Activated CD8-positive, alpha-beta T cell treated with anti-CD3 and anti-CD28 coated beads for 36 hours (primary cell): ENCODE data around the gene FAM32A. TPM values are rescaled to one million over a fixed set of nuclear protein-coding genes. Genes with fewer than 3 reads are reported as not detected.

Source experiments
- ATAC-seq: fragments of 200-7000 bp; cut with Tn5 transposase; one replicate; pipeline ENCODE4 v1.10.0; 2021; ENCODE audit warnings: mild to moderate bottlenecking, moderate library complexity
- CTCF ChIA-PET: fragments of 350-600 bp; sonication (Branson Sonifier 250); formaldehyde crosslinking; loops from one replicate; lab custom pipeline; 2021; ENCODE audit warnings: antibody characterized with exemption; lab: Charles Lee
- POLR2A ChIA-PET: fragments of 350-600 bp; sonication (Branson Sonifier 250); formaldehyde crosslinking; loops from one replicate; lab custom pipeline; 2021; ENCODE audit warnings: antibody characterized with exemption; lab: Charles Lee
- DNase-seq: peaks from one replicate; pipeline ENCODE4 v3.0.0-alpha.2; 2020
- H3K27ac Mint-ChIP-seq: one replicate; pipeline ENCODE4 v1.8.0; 2021; ENCODE audit warnings: mild to moderate bottlenecking, mixed read lengths
- H3K27me3 Mint-ChIP-seq: one replicate; pipeline ENCODE4 v1.8.0; 2021; ENCODE audit warnings: mixed read lengths
- H3K36me3 Mint-ChIP-seq: one replicate; pipeline ENCODE4 v1.8.0; 2021; ENCODE audit warnings: low read depth, mixed read lengths
- H3K4me1 Mint-ChIP-seq: one replicate; pipeline ENCODE4 v1.8.0; 2021; ENCODE audit warnings: low read depth, mixed read lengths
- H3K4me3 Mint-ChIP-seq: one replicate; pipeline ENCODE4 v1.8.0; 2021; ENCODE audit warnings: mild to moderate bottlenecking, moderate library complexity, mixed read lengths
- H3K9me3 Mint-ChIP-seq: one replicate; pipeline ENCODE4 v1.8.0; 2021; ENCODE audit warnings: mixed read lengths
- intact Hi-C: fragments of 100-400 bp; cut with micrococcal nuclease; formaldehyde crosslinking; loops from one replicate; pipeline ENCODE4 v1.10.0; 2022
- total RNA-seq, 2 experiments: library from RNA; stranded (reverse); gene quantifications; one replicate each; pipeline ENCODE4 v1.2.3, GENCODE V29; 2021
- TF ChIP-seq, protein P1 (sequence below): fragments of 200-600 bp; IDR thresholded peaks from one replicate; pipeline ENCODE4 v1.8.0; 2022; ENCODE audit warnings: antibody characterized with exemption, mild to moderate bottlenecking

The FAM32A gene
- total RNA-seq, 2 experiments from 2014 or later, result 41.7 to 44.7 TPM

DNA sequence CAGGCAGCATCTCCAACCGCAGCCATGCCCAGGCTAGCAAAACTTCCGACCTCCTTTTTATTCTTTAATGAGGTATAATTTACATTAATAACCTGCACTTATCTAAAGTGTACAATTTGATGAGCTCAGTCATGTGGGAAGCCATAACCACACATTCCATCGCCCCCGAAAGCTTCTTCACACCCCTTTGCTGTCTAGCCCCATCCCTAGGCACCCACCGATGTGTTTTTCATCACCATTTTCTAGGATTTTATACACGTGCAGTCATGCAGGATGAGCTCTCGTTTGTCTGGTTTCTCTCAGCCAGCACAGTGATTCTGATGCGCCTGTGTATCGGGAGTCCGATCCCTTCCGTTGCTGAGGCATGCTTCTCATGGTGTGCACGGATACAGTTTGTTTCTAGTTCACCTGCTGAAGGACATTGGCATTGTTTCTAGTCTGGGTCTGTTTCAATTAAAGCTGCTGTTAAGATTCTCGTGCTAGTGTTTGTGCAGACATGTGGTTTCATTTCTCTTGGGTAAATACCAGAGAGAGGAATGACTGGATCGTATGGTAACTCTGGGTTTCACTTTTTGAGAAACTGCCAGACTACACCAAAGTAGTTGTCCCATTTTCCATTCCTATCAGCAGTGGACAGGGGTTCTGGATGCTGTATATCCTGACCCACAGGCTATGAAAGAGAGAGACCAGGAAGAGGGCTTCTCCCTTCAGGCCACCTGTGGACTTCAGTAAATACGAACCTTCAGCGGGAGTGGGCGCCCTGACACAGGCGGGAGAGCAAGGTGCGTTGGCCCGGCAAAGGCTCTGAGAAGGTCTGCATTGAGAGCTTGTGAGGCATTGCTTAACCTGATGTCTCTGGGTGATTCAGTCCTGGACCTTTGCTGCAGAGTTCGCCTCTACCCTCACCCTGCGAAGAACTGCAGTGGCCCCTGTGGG, 17.4 kb downstream of the FAM32A start:
- no peak for ATAC-seq

DNA sequence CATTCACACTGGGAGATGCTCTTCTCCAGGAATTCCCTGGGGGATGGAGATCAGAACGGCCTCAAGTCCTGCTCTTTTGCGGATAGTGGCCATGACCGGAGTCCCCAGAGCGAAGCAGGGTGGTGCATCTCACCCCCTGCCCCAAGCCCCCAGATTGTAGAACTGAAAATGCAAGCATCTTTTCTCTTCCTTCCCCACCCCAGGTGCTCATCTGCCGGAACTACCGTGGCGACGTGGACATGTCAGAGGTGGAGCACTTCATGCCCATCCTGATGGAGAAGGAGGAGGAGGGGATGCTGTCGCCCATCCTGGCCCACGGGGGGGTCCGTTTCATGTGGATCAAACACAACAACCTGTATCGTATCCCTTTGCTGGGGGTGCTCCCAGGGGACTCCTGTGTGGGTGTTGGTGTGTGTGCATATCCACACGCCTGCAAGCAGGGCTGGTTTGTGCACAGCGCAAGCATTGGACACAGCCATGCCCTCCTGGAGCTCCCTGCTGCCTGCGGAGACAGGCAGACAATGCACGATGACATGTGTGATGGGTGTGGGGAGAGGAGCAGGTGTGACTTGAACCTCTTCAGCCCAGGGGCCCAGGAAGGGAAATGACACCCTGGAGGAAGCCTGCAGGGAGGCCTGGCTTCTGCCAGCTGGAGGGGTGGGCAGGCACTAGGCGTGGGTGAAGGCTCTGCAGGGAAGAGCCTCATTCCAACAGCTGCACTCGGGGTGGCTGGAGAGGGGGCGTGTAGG, 18.2 kb downstream of the FAM32A start:
- DNase-seq (no peak), ATAC-seq (no peak)
- TF ChIP-seq, protein P1, sequence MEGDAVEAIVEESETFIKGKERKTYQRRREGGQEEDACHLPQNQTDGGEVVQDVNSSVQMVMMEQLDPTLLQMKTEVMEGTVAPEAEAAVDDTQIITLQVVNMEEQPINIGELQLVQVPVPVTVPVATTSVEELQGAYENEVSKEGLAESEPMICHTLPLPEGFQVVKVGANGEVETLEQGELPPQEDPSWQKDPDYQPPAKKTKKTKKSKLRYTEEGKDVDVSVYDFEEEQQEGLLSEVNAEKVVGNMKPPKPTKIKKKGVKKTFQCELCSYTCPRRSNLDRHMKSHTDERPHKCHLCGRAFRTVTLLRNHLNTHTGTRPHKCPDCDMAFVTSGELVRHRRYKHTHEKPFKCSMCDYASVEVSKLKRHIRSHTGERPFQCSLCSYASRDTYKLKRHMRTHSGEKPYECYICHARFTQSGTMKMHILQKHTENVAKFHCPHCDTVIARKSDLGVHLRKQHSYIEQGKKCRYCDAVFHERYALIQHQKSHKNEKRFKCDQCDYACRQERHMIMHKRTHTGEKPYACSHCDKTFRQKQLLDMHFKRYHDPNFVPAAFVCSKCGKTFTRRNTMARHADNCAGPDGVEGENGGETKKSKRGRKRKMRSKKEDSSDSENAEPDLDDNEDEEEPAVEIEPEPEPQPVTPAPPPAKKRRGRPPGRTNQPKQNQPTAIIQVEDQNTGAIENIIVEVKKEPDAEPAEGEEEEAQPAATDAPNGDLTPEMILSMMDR, result no peak
- Mint-ChIP-seq H3K4me1 (peaks cover 73% of the 10 kb centered on the region), H3K27me3 (no peaks in the 10 kb centered on the region), H3K9me3 (no peaks in the 10 kb centered on the region), H3K36me3 (peaks cover 57% of the 10 kb centered on the region), H3K4me3 (no peak overlapping the region), H3K27ac (peak overlapping the region; percentile 5)
- intact Hi-C loops, result no loop called here
- CTCF ChIA-PET, result no interaction called here
- POLR2A ChIA-PET, result interaction anchor here (1.1 to 2.3 kb wide), 3 partner anchors 15 to 127 kb away, joined by 3 to 7 read pairs (median 5); partner anchors contain the start of gene TPM4

More for the DNA sequence above, 17.4 kb downstream of the FAM32A start:
- Mint-ChIP-seq H3K27ac (peak overlapping the region; percentile 5), H3K4me3 (no peak overlapping the region), H3K27me3 (no peaks in the 10 kb centered on the region), H3K9me3 (no peaks in the 10 kb centered on the region), H3K36me3 (peaks cover 48% of the 10 kb centered on the region), H3K4me1 (peaks cover 65% of the 10 kb centered on the region)
- DNase-seq, result no peak
- ChIA-PET POLR2A (interaction anchor here (1.0 to 1.6 kb wide), 5 partner anchors 12 to 127 kb away, joined by 3 to 5 read pairs (median 3); partner anchors contain the start of gene TPM4), CTCF (interaction anchor here (0.9 to 1.6 kb wide), 3 partner anchors 17 to 181 kb away, joined by 3 to 7 read pairs (median 5); partner anchors contain the start of gene FAM32A)
- intact Hi-C loops, result no loop called here
- TF ChIP-seq, protein P1, result no peak

DNA sequence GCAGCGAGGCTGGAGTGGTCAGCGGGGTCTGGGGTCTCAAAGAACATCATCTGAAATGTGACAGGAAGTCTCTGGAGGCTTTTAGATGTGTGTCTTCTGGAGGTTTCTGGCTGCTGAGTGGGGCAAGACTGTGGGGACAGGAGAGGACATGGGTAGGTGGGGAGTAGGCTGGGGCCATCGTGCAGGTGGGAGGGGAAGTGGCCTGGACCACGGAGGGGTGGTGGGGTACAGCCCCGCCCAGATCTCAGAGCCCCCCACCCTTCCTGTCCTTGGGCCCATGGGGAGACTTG, 18.7 kb downstream of the FAM32A start:
- H3K4me1 Mint-ChIP-seq, result peaks cover 74% of the 10 kb centered on the region
- H3K27ac Mint-ChIP-seq, result peak overlapping the region; percentile 5
- H3K27me3 Mint-ChIP-seq, result no peaks in the 10 kb centered on the region
- TF ChIP-seq, protein P1, result no peak
- ATAC-seq (no peak), DNase-seq (no peak)
- no peaks in the 10 kb centered on the region for H3K9me3 Mint-ChIP-seq
- intact Hi-C loops, result no loop called here
- no peak overlapping the region for H3K4me3 Mint-ChIP-seq
- CTCF ChIA-PET, result no interaction called here
- POLR2A ChIA-PET, result interaction anchor here (2.3 kb wide), 1 partner anchor 14 kb away, joined by 7 read pairs; no protein-coding TSS in a partner anchor
- peaks cover 61% of the 10 kb centered on the region for H3K36me3 Mint-ChIP-seq

DNA sequence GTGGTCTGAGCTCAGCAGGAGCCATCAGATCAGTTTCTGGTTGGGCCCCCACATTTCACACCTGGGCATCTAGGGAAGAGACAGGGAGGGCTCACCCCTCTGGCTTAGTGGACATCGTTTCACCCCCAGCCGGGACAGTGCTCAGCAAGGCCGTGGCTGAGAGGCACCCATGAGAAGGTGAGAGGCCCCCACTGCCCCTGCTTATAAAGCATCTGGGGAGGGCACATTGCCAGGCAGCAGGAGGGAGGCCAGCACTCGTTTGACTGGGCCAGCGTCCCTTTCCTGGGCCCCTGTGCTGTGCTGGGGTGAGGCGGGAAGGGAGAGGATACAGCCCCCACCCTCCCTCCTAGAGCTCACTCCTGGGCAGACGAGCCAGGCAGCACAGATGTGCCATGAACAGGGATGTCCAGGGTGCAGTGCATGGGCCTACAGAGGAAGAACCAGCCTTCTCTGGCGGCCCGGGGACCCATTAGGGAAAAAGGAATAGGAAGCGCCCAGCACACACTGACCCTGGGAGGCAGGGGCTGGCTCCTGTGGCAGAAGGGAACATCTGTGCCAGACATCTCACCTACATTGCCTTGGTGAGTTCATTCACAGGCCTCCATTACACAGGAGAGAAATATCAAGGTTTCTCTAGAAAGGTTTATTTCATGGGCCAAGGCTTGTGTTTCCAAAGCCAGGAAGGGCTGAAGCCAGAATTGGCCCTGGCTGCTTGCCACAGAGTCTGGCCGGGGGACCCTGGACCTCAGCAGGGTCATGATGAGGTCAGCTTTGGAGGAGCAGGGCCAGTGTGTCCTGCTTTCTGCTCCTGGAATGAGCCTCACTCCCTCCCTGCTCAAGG, 20.2 kb downstream of the FAM32A start:
- POLR2A ChIA-PET, result interaction anchor here (1.7 to 2.3 kb wide), 2 partner anchors 10 to 13 kb away, joined by 5 to 7 read pairs; no protein-coding TSS in a partner anchor
- CTCF ChIA-PET, result interaction anchor here (0.9 to 1.0 kb wide), 2 partner anchors 9 to 177 kb away, joined by 3 read pairs; no protein-coding TSS in a partner anchor
- no peak for DNase-seq
- Mint-ChIP-seq H3K27ac (no peak overlapping the region), H3K4me3 (no peak overlapping the region), H3K9me3 (no peaks in the 10 kb centered on the region), H3K36me3 (peaks cover 66% of the 10 kb centered on the region), H3K4me1 (peaks cover 73% of the 10 kb centered on the region), H3K27me3 (no peaks in the 10 kb centered on the region)
- no peak for ATAC-seq
- intact Hi-C loops, result no loop called here
- TF ChIP-seq, protein P1, result no peak
